MM.1S (cell line): ENCODE data around the gene EIF5AL1.

ENCODE experiments used
- EZH2 ChIP-seq: fragments of 300-600 bp; sonication (generic); optimal IDR thresholded peaks from 2 replicates; pipeline ENCODE3; 2017; ENCODE audit warnings: low read depth, mild to moderate bottlenecking, antibody characterized with exemption, low read length, mixed read lengths
- EZH2phosphoT487 ChIP-seq: fragments of 300-600 bp; sonication (generic); IDR thresholded peaks from 2 replicates; pipeline ENCODE4 v1.6.1; 2018; ENCODE audit warnings: antibody characterized with exemption, low read length
- TF ChIP-seq, protein P1 (sequence below): fragments of 300-600 bp; sonication (generic); IDR thresholded peaks from 2 replicates; pipeline ENCODE4 v1.5.1; 2016; ENCODE audit warnings: antibody characterized with exemption, low read length, mixed read lengths

DNA sequence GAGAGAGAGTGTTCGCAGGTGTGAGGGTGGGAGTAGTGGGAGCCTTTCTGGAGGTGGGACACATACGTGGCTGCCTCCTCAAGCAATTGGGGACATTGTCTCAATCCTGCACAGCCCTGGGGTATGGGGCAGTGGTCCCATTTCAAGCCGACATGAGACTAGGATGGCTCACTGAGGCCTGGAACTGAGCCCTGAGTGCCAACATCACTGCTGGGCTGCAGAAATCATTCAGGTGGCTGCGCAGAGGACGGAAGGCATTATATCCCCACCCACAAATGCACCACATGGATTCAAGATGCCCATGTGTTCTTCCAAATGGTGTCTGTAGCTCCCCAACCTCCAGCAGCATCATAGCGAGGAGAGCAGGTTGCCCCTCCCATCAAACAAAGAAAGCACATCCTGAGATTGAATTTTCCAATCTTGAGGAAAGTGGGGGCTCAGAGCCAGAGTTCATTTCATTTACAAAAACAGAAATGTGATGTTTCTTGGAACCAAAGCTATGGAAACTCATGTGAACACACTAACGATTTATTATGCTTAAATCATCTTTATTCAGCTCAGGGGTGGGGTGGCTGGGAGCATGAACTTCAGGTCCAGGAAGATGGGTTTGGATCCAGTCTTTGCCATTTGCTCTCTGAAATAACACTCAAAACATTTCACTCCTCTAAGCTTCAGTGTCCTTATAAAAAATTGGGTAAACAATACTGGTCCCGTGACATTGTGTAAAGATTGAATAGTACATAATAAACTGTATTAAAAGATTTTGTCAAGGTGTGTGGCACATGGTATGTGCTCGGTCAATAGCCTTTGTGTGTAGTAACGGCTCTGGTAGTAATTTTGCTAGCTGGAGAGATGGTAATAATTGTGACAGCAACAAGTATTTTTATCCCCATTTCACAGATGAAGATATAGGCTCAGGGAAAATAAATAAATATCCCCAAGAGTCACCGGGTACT is 43.3 kb downstream of the EIF5AL1 start:
- TF ChIP-seq, protein P1, sequence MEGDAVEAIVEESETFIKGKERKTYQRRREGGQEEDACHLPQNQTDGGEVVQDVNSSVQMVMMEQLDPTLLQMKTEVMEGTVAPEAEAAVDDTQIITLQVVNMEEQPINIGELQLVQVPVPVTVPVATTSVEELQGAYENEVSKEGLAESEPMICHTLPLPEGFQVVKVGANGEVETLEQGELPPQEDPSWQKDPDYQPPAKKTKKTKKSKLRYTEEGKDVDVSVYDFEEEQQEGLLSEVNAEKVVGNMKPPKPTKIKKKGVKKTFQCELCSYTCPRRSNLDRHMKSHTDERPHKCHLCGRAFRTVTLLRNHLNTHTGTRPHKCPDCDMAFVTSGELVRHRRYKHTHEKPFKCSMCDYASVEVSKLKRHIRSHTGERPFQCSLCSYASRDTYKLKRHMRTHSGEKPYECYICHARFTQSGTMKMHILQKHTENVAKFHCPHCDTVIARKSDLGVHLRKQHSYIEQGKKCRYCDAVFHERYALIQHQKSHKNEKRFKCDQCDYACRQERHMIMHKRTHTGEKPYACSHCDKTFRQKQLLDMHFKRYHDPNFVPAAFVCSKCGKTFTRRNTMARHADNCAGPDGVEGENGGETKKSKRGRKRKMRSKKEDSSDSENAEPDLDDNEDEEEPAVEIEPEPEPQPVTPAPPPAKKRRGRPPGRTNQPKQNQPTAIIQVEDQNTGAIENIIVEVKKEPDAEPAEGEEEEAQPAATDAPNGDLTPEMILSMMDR: no peak
- TF ChIP-seq EZH2phosphoT487 (no peak), EZH2 (no peak)
